Left ventricle myocardium inferior (tissue), 1 donor: ENCODE data around the gene EPHA3. TPM values are rescaled to one million over a fixed set of nuclear protein-coding genes. Genes with fewer than 3 reads are reported as not detected.

ENCODE experiments used
- DNase-seq: peaks from one replicate; pipeline ENCODE4 v3.0.0-alpha.2; 2020
- H3K27ac ChIP-seq: fragments of 200-600 bp; replicated peaks from 2 replicates; pipeline ENCODE4 v1.8.0; 2021
- H3K27me3 ChIP-seq: fragments of 200-600 bp; 2 replicates; pipeline ENCODE4 v1.8.0; 2021; ENCODE audit warnings: low read depth
- H3K36me3 ChIP-seq: fragments of 200-600 bp; 2 replicates; pipeline ENCODE4 v1.8.0; 2021
- H3K4me1 ChIP-seq: fragments of 200-600 bp; 2 replicates; pipeline ENCODE4 v1.8.0; 2021
- H3K4me3 ChIP-seq: fragments of 200-600 bp; 2 replicates; pipeline ENCODE4 v1.8.0; 2021; ENCODE audit warnings: mild to moderate bottlenecking, moderate library complexity
- H3K9me3 ChIP-seq: fragments of 200-600 bp; replicated peaks from 2 replicates; pipeline ENCODE4 v1.8.0; 2021
- CTCF ChIP-seq: fragments of 200-600 bp; IDR thresholded peaks from 2 replicates; pipeline ENCODE4 v1.8.0; 2021; ENCODE audit warnings: antibody characterized with exemption, mild to moderate bottlenecking, borderline replicate concordance
- intact Hi-C: fragments of 100-400 bp; cut with micrococcal nuclease; formaldehyde crosslinking; loops from one replicate; pipeline ENCODE4 v1.11.0; 2022
- total RNA-seq: library from RNA; stranded (reverse); fragmentation: NEBNext Ultra II Directional; extraction: Animal tissue kit (Norgen Biotek cat#: 25700); gene quantifications from one replicate; pipeline ENCODE4 v1.2.1, GENCODE V29; 2021
- donor health status: DM: no; HTN: yes; CAD: no; lungs with severe emphysema.

EPHA3 gene
- total RNA-seq, 1 donor from 2014 or later: 3.5 TPM

DNA sequence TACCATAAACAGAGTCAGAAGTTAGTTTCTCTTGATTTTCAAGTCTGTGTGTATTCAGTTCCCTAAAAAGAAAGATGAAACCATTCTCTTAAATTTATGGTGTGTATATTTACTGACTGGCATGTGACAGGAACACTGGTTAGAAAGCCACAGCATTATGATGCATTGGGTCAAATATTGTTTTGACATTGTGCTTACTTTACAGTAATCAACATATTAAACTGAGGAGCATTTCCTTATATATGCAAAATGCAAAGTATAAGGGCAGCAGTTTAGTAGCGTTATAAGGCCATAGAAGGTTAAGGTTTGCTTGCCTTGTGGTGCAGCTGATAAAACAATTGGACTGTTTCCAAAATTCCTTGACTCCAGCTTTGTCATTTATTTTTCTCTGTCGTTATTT, 72.9 kb downstream of the EPHA3 start:
- no peak for TF ChIP-seq CTCF
- Histone ChIP-seq H3K4me1 (peaks cover 6% of the 10 kb centered on the region), H3K9me3 (no peaks in the 10 kb centered on the region), H3K27me3 (no peaks in the 10 kb centered on the region), H3K27ac (peak overlapping the region; percentile 45), H3K4me3 (peak overlapping the region; percentile 2), H3K36me3 (no peaks in the 10 kb centered on the region)
- DNase-seq: no peak
- intact Hi-C loops: no loop called here

- no peak for DNase-seq
- intact Hi-C loops: no loop called here
- Histone ChIP-seq H3K4me3 (no peak overlapping the region), H3K27me3 (no peaks in the 10 kb centered on the region), H3K27ac (no peak overlapping the region), H3K4me1 (peaks cover 6% of the 10 kb centered on the region), H3K36me3 (no peaks in the 10 kb centered on the region), H3K9me3 (no peaks in the 10 kb centered on the region)
- TF ChIP-seq CTCF: no peak
Measured at GRCh38 chr3:89182056-89182455, 74.6 kb downstream of the EPHA3 start.

- Histone ChIP-seq H3K36me3 (no peaks in the 10 kb centered on the region), H3K27me3 (no peaks in the 10 kb centered on the region), H3K27ac (peak overlapping the region; percentile 34), H3K9me3 (no peaks in the 10 kb centered on the region), H3K4me3 (no peak overlapping the region), H3K4me1 (peaks cover 6% of the 10 kb centered on the region)
- intact Hi-C loops: no loop called here
- no peak for TF ChIP-seq CTCF
- no peak for DNase-seq
Measured at GRCh38 chr3:89184151-89184995, 77.0 kb downstream of the EPHA3 start.

GRCh38 chr3:89186456-89186855, 79.0 kb downstream of the EPHA3 start:
- DNase-seq: no peak
- no peaks in the 10 kb centered on the region for H3K9me3 ChIP-seq
- no peak for TF ChIP-seq CTCF
- H3K4me3 ChIP-seq: no peak overlapping the region
- H3K27me3 ChIP-seq: no peaks in the 10 kb centered on the region
- intact Hi-C loops: no loop called here
- no peaks in the 10 kb centered on the region for H3K4me1 ChIP-seq
- H3K36me3 ChIP-seq: no peaks in the 10 kb centered on the region
- H3K27ac ChIP-seq: no peak overlapping the region

DNA sequence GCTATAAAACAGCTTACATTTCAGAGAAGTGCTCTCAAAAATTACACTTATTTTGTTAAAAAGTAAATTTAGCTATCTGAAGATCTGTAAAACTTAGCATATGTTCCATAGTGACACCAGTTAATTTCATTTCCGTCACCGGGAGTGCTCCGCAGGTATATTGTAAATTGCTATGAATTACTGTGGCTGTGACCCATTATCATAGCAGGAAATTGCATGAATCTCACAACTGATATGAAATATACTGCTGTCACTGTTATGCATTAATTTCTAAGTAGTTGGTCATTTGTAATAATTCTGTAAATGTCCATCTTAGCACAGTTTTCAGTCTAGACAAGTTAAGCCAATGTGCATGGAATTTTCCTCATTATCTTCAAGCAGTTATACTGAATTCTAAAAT, 91.2 kb downstream of the EPHA3 start:
- H3K27ac ChIP-seq: no peak overlapping the region
- no peak for DNase-seq
- TF ChIP-seq CTCF: no peak
- no peaks in the 10 kb centered on the region for H3K4me1 ChIP-seq
- intact Hi-C loops: no loop called here
- no peaks in the 10 kb centered on the region for H3K9me3 ChIP-seq
- no peaks in the 10 kb centered on the region for H3K27me3 ChIP-seq
- H3K4me3 ChIP-seq: no peak overlapping the region
- no peaks in the 10 kb centered on the region for H3K36me3 ChIP-seq
